GM12878 (cell line): ENCODE data around the gene FMNL2.

Experiments used
- PKNOX1 ChIP-seq: fragments of 450-650 bp; IDR thresholded peaks from 2 replicates; pipeline ENCODE4 v1.6.1; 2016; ENCODE audit warnings: mild to moderate bottlenecking
- POLR2A ChIP-seq: IDR thresholded peaks from 2 replicates; pipeline ENCODE4 v1.6.1; 2011; ENCODE audit warnings: low read depth, mild to moderate bottlenecking, low read length
- POLR2AphosphoS5 ChIP-seq: IDR thresholded peaks from 2 replicates; pipeline ENCODE4 v1.6.1; 2011; ENCODE audit warnings: mild to moderate bottlenecking, low read length, inconsistent platforms
- RBBP5 ChIP-seq: fragments of 200-600 bp; sonication (generic); conservative IDR thresholded peaks from 2 replicates; pipeline ENCODE4 v1.6.1; 2016
- RFX5 ChIP-seq: IDR thresholded peaks from 2 replicates; pipeline ENCODE4 v1.6.1; 2011; ENCODE audit warnings: low read depth, low read length, improper control_type of control experiment
- TCF7 ChIP-seq: IDR thresholded peaks from 2 replicates; pipeline ENCODE4 v1.6.1; 2014; ENCODE audit warnings: antibody characterized with exemption, borderline replicate concordance
- TF ChIP-seq, protein P1 (sequence below): IDR thresholded peaks from 2 replicates; pipeline ENCODE4 v1.6.1; 2011; ENCODE audit warnings: borderline replicate concordance, low read depth, mild to moderate bottlenecking, moderate library complexity, mixed read lengths, low read length; ENCODE audit not compliant: insufficient read depth; ENCODE audit errors: extremely low read length

DNA sequence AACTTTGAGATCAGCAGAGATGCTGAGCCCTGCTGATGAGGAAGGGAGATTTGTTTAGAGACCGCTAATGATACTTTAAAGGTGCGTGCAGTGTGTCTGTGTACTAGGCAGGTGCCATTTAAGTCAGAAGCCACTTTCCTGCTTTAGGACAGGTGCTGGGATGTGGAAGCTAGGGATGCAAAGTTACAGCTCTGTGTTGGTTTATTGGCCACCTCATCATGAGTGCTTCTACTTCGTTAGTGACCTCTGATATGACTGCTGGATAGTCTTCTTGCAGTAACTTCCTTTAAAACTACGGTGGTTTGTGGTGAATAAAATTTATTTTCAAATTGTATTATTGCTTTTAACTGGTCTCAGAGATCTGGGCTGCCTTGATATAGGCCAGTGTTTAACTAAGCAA lies 44.1 kb downstream of the FMNL2 start:
- TF ChIP-seq PKNOX1 (no peak), POLR2A (no peak), TCF7 (no peak), RFX5 (no peak), RBBP5 (no peak), POLR2AphosphoS5 (no peak)
- TF ChIP-seq, protein P1, sequence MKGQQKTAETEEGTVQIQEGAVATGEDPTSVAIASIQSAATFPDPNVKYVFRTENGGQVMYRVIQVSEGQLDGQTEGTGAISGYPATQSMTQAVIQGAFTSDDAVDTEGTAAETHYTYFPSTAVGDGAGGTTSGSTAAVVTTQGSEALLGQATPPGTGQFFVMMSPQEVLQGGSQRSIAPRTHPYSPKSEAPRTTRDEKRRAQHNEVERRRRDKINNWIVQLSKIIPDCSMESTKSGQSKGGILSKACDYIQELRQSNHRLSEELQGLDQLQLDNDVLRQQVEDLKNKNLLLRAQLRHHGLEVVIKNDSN = no peak
